Stimulated activated CD8-positive, alpha-beta memory T cell treated with anti-CD3 and anti-CD28 coated beads, Interleukin-7, amount 100 ng/mL, for 48 hours (primary cell): ENCODE measurements around the gene NADSYN1.

Experiments
- DNase-seq, 2 donors: peaks; one replicate each; pipeline ENCODE4 v3.0.0-alpha.2; 2020; ENCODE audit warnings: low read depth in 1 of 2; ENCODE audit errors: extremely low read depth in 1 of 2

The NADSYN1 gene

GRCh38 chr11:71472357-71472885, 19.4 kb downstream of the NADSYN1 start:
- DNase-seq: no peak

- DNase-seq: no peak
These were observed 20.2 kb downstream of the NADSYN1 start for GRCh38 chr11:71472941-71473792.

DNA sequence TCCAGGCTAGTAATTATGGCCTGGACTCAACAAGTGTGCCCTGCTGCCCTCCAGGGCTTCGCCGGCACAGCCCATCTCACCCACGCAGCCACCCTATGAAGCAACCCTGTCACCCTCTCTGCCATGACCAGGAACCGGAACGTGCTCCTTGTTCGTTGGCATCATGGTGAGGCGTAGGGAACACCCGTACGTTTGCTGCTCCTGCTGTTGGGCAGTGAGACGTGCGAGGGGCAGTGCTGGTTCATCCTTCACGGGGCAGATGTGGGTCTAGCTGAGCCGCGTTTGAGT, 20.7 kb downstream of the NADSYN1 start:
- no peak for DNase-seq

GRCh38 chr11:71474141-71474770, 21.3 kb downstream of the NADSYN1 start:
- DNase-seq: no peak

GRCh38 chr11:71474771-71475483, 21.9 kb downstream of the NADSYN1 start:
- no peak for DNase-seq

GRCh38 chr11:71476031-71476430, 23.0 kb downstream of the NADSYN1 start:
- no peak for DNase-seq

- DNase-seq: no peak
These were observed 24.1 kb downstream of the NADSYN1 start for GRCh38 chr11:71476926-71477640.

DNA sequence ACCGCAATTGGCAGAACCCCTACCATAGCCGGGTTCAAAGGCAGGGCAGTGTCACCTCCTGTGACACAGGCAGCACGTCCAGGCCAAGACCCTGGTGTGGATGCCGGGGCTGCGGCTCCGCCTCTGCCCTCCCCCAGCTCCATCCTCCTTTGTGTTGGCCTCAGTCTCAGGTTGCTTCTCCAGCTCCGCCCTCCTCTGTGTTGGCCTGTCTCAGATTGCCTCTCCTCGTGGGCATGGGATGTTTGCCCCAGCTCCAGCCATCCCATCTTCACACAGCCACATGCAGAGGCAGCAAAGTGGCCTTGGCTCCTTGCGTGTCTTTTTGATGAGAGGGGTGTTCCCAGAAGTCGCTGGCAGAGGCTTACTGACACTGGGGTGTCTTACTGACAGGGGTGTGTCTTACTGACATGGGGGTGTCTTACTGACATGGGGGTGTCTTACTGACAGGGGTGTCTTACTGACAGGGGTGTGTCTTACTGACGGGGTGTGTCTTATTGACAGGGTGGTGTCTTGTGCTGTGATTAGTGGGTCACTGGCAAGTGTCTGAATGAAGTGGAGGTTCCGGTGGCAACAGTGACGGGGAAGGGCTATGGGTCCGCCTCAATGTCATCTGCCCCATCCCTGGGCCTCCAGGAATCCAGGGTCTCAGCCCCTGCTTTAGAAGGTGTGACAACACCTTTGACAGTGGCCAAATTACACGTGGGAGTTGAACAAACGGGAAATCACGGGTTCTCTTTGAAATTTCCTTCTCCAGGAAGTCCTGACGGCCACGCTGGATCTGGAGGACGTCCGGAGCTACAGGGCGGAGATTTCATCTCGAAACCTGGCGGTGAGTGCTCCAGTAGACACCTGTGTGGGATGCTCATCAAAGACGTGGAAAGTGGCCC, 24.9 kb downstream of the NADSYN1 start:
- DNase-seq: no peak

- no peak for DNase-seq
These were observed 25.5 kb downstream of the NADSYN1 start for GRCh38 chr11:71478528-71478840.

DNA sequence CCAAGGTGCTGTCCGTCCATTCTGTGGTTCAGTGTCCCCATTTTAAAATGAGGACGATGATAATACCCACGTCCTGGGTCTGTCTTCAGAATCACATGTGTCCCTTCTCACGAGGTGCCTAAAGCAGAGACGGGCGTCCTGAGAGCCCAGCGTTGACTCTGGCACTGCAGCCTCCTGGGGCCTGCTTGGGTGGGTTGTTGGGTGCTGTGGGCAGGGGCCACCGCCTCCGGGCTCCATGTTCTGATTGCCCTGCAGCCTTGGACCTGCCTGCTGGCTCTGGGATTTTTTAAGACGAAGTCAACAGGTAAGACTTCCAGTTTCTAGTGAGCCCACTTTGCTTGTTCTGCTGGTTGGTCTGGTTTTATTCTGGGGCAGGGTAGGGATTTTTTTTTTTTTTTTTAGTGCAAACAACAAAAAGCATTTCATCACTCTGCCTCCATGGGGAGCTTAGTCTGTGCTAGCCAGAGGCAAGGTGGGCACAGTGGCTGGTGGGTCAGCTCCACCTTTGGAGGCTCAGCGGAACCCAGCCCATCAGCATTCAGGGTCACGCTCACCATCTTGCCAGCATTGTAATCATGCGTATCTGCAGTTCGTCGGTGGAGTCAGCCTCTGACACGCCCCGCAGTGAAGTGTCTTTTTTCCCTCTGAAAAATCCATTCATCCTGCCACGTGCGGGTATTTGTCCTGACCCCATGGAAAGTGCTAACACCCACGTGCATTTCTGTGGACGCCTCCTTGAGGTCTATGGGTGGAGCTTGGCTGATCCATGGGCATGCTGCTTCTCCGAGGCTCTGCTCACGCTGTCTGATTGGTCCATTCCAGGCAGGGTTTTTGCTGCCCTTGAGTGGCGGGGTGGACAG, 28.3 kb downstream of the NADSYN1 start:
- no peak for DNase-seq

DNA sequence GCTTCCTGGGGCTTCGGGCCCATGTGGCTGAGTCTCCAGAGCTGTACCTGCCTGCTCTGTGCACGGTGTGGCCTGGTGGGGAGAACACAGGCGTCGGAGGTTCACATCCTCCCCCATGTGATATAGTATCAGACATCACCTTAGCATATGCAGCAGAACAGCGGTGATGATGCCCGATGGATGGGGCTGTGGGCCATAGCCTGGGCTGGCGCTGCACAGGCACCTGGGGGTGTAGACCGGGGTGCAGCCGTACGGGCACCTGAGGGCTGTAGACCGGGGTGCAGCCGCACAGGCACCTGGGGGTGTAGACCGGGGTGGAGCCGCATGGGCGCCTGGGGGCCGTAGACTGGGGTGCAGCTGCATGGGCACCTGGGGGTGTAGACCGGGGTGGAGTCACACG, 29.2 kb downstream of the NADSYN1 start:
- no peak for DNase-seq

GRCh38 chr11:71482746-71483364, 29.9 kb downstream of the NADSYN1 start:
- no peak for DNase-seq

- DNase-seq: no peak
These were observed 30.7 kb downstream of the NADSYN1 start for GRCh38 chr11:71483692-71484091.

DNA sequence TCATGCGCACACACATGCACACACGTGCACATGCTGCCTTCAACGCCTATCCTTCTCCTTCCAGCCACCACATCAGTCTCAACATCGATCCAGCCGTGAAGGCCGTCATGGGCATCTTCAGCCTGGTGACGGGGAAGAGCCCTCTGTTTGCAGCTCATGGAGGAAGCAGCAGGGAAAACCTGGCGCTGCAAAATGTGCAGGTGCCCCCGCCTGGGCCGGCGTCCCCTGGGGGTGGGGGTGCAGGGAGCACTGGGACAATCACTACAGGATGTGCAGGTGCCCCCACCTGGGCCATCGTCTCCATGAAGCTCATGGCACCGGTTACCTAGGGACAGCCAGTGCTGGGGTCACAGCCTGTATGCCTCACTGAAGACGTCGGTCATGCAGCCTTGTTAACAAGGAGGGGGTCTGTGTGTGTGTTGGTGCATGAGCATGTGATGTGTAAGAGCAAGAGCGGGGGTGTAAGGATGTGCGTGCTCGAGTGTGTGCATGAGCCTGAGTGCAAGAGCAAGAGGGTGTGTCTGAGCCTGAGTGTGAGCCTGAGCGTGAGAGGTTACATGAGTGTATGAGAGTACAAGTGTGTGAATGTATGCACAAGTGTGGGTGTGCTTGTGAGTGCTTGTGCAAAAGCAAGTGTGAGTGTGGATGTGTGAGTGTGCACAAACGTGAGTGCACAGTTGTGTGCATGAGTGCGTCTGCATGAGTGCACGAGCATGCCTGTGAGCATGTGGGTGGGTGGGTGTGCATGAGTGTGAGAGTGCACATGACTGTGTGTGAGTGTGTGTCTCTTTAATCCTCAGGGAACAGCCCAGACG, 31.5 kb downstream of the NADSYN1 start:
- DNase-seq: no peak

- no peak for DNase-seq
These were observed 32.0 kb downstream of the NADSYN1 start for GRCh38 chr11:71485063-71485399.

DNA sequence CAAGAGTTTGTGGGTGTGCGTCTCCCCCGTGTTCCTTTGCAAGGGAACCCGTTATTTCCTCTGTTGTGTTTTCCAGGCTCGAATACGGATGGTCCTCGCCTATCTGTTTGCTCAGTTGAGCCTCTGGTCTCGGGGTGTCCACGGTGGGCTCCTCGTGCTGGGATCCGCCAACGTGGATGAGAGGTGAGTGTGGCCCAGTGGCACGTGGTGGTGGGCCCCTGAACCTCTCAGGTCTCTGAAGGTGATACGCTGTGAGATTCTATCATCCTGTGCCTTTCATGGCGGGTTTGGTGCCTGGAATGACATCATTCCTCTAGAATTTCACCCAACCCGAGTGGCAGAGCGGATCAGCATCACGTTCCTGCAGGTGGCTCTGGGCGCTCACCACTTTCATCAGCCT, 32.5 kb downstream of the NADSYN1 start:
- no peak for DNase-seq

DNA sequence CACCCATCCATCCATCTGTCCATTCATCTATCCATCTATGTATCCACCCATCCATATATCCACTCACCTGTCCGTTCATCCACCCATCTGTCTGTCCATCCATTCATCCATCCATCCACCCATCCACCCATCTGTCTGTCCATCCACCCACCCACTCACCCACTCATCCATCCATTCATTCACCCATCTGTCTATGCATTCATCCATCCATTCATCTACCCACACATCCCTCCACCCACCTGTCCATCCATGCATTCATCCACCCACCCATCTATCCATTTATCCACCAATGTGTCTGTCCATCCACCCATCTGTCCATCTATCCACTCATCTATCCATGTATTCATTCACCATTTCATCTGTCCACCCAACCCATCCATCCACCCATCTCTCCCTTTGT, 33.3 kb downstream of the NADSYN1 start:
- DNase-seq: no peak

DNA sequence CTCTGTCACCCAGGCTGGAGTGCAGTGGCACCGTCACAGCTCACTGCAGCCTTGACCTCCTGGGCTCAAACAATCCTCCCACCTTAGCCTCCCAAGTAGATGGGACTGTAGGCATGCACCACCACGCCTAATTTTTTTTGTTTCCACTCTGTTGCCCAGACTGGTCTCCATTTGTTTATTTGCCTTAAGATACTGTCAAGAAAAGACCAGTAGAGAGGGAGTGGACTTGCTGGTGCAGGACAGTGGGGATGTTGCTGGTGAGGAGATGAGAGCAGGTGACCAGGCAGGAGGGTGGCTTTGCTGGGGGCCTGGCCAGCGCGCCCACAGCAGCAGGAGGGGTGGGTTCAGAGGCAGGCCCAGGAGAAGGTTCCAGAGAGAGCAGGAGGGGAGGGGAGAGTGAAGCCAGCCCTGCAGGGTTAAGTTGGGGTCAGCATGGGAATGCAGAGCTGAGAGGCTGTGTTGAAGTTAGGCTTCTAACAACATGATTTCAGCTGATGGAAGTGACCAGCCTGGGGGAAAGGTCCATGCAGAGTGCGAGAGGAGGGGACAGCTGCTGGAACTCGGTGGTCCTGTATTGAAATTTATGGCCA, 35.8 kb downstream of the NADSYN1 start:
- DNase-seq: no peak
